ENCODE results near the gene MYO6. TPM values are rescaled to one million over a fixed set of nuclear protein-coding genes. Genes with fewer than 3 reads are reported as not detected.

MYO6 gene
- total RNA-seq, 1 donor from 2014 or later = 116 TPM

DNA sequence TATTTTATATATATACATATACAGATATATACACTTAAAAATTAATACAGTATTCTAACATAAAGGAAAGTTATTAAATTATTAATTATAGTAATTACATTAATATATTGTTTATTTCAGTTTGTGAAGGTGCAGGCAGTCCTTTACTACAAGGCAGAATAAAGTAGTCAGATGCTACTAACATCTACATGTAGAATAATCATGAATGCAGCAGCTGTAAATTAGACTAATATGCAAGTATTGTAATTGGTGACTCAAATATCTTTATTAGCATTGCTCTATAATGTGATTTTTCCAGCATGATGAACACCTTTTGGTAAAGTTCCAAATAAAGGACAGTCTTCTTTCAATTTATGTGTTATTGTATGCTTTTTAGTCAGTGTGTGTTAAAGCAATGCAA, 17.3 kb downstream of the MYO6 start:
- no peak for DNase-seq (ENCODE audit: low read depth)

- DNase-seq (ENCODE audit: low read depth) = no peak
These were observed 21.8 kb downstream of the MYO6 start for GRCh38 chr6:75770844-75771243.

DNA sequence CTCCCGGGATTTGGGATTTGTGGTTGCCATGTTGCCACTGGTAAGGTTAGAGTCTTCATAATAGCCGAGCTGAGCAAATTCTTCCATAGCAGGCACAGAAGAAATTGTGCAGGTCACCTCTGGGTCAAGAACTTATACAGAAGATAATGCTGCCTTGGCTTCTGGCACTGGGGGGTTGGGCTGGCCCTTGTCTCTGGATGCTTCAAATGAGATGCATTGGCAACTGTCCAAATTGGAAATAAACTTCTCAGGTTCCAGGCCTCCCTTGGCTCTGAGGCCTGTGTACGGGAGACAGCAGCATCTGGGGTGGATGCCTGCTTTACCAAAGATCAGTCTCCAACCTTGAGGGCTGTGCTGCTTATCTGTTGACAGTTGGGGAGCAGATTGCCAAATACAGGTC, 26.2 kb downstream of the MYO6 start:
- no peak for DNase-seq (ENCODE audit: low read depth)

- no peak for DNase-seq (ENCODE audit: low read depth)
These were observed 27.4 kb downstream of the MYO6 start for GRCh38 chr6:75776461-75776860.

- DNase-seq (ENCODE audit: low read depth) = no peak
These were observed 29.7 kb downstream of the MYO6 start for GRCh38 chr6:75778757-75779156.

GRCh38 chr6:75786152-75786551, 37.1 kb downstream of the MYO6 start:
- DNase-seq (ENCODE audit: low read depth) = no peak

DNA sequence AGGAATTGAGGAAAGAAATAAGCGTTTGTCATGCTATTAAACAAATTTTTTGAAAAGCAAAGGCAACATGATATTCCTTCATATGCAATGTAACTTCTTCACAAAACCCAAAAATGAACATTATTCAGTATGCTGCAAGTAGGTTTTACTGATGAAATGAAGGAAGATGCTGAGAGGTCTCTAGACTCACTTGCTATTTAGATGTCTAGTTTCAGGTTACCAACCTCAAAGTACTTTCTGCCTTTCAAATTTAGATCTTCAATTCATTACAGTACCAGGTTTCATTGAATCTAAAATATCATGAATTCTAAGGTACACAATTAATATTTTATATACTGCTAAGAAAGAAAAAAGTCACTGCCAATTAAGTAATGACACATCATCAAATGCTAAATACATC, 39.9 kb downstream of the MYO6 start:
- DNase-seq (ENCODE audit: low read depth) = no peak

- DNase-seq (ENCODE audit: low read depth) = no peak
These were observed 42.8 kb downstream of the MYO6 start for GRCh38 chr6:75791881-75792280.

- DNase-seq (ENCODE audit: low read depth) = no peak
These were observed 45.4 kb downstream of the MYO6 start for GRCh38 chr6:75794351-75794846.

DNA sequence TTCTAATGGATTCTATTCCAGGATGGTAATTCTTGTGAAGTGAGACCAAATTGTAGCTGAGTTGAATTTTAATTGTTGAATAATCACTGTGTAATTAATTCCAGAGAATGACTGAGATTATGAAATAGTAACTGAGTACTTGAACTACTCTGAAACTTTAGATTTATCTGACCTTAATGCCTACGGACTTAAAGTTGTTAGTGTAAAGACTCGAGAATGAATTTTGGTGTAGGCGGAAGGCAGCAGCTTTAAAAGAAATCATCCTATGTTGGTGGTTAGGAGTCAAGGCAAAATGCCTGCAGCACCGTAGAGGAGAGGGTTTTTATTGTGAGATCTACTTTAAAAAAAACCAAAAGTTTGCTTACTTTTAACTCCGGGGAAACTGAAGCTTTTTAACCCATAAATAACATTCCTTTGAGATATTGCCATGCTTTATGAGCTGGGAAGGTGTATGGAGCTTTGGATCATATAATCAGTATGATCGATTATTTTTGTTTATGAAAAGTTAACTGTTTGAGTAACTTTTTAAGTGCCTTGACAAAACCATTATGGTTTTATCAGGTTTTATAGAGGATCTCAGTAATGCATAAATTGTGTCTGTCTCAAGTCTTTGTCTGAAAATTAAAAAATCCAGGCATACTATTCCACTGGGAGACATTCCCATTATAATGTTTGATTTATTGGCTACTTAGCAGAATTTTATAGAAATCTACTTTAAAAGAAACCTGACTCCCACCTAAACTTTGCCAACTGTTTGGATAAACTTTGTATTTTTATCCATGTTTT, 46.1 kb downstream of the MYO6 start:
- DNase-seq (ENCODE audit: low read depth) = peak; percentile 38

- DNase-seq (ENCODE audit: low read depth) = no peak
These were observed 47.7 kb downstream of the MYO6 start for GRCh38 chr6:75796723-75797122.

- no peak for DNase-seq (ENCODE audit: low read depth)
These were observed 51.1 kb downstream of the MYO6 start for GRCh38 chr6:75800133-75800532.

- DNase-seq (ENCODE audit: low read depth) = no peak
These were observed 51.9 kb downstream of the MYO6 start for GRCh38 chr6:75800708-75801505.

- peak; percentile 45 for DNase-seq (ENCODE audit: low read depth)
These were observed 53.3 kb downstream of the MYO6 start for GRCh38 chr6:75802366-75802765.

DNA sequence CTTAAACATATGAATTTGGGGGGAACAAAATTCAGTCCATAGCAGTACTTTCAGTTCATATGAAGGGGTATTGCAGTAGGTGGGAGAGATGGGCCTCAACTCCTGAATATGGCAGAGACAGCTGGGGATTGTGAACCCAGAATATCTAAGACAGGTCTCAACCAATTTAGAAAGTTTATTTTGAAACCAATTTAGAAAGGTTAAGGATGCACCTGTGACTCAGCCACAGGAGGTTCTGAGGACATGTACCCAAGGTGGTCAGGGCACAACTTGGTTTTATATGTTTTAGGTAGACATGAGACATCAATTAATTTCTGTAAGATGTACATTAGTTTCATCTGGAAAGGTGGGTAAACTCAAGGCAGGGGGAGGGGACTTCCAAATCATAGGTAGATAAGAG, 59.5 kb downstream of the MYO6 start:
- no peak for DNase-seq (ENCODE audit: low read depth)

- DNase-seq (ENCODE audit: low read depth) = no peak
These were observed 63.5 kb downstream of the MYO6 start for GRCh38 chr6:75812560-75812959.

GRCh38 chr6:75813476-75814250, 64.6 kb downstream of the MYO6 start:
- no peak for DNase-seq (ENCODE audit: low read depth)

GRCh38 chr6:75815756-75816155, 66.7 kb downstream of the MYO6 start:
- DNase-seq (ENCODE audit: low read depth) = no peak

DNA sequence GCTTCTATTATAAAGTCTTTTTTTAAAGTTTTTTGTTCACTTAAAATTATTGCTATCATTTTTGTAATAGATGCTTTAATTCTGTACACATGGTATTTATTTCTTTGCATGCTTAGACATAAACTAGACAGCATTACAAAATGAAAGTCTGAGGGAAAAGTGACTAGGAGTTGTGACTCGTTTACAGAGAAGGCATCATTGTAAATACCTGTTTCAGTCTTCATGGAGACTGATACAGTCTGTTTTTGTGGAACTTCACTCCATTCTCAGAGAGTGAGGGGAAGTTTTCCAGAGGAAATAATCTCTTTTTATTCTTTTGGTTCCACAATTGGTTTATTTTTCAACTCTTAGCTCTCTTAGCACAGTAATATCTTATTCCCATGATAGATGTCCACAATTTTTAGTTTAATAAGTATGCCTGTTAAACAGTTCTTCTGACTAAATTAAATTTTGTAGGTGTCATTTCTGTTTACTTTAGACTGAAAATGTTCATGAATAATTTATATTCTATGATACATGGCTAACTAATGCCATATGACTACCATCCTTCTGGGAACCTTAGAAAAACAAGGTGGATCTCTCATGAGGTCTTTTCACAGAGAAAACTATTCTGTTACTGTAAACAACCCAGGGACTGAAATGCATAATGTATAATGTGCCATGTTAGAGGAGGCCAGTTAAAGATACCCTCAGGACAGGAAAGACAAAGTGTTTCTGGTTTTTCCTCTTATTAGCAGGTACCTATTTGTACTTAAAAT, 69.2 kb downstream of the MYO6 start:
- DNase-seq (ENCODE audit: low read depth) = peak; percentile 87

DNA sequence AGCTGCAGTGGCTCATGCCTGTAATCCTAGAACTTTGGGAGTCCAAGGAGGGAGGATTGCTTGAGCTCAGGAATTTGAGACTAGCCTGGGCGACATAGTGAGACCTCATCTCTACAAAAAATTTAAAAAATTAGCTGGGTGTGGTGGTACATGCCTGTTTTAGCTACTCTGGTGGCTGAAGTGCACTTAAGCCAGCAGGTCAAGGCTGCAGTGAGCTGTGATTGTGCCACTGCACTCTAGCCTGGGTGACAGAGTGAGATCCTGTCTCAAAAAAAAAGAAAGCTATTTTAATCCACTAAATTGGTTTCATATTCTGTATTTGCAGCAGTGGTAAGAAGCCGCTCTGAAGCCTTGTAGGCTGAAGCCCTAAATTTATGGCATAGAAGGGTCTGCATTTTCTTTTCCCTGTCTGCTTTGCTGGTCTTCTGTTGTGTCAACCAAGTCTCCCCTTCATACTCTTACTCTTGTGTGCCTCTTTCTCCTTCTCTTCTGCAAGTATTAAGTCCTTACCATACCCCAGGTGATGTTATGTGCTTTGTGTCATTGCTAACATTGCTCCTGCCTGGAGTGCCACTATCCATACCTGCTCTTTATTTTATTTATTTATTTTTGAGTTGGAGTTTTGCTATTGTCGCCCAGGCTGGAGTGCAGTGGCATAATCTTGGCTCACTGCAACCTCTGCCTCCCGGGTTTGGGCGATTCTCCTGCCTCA, 70.9 kb downstream of the MYO6 start:
- DNase-seq (ENCODE audit: low read depth) = no peak

- no peak for DNase-seq (ENCODE audit: low read depth)
These were observed 75.1 kb downstream of the MYO6 start for GRCh38 chr6:75824160-75824559.

All from renal cortical epithelial cell (primary cell).